Thyroid gland (tissue), 4 donors: ENCODE data around the gene UBAP1.
"Not testable (repeated sequence)": the region's sequence is repeated elsewhere in the genome, so short reads cannot be mapped to it uniquely, and the experiment has no call there.

Experiments
- CTCF ChIP-seq, 6 experiments: fragments of 200-600 bp in 3 of 6; fragments of 450-650 bp in 3 of 6; sonication (generic) in 3 of 6; IDR thresholded peaks; one replicate each; pipeline ENCODE4 v1.5.1; 2016 to 2019; ENCODE audit warnings: antibody characterized with exemption in 6 of 6, mild to moderate bottlenecking in 2 of 6, inconsistent platforms in 1 of 6, moderate library complexity in 1 of 6
- POLR2A ChIP-seq, 2 donors: fragments of 450-650 bp; IDR thresholded peaks; one replicate each; pipeline ENCODE4 v1.6.1; 2017; ENCODE audit warnings: antibody characterized with exemption in 2 of 2, mild to moderate bottlenecking in 2 of 2, moderate library complexity in 1 of 2

- TF ChIP-seq CTCF, POLR2A (IDR thresholded peaks at IDR 0.05): not testable (repeated sequence)
Measured at GRCh38 chr9:34247782-34248181, 68.9 kb downstream of the UBAP1 start.
